ENCODE results near the gene ALKAL2. TPM values are rescaled to one million over a fixed set of nuclear protein-coding genes. Genes with fewer than 3 reads are reported as not detected.

ALKAL2 gene
- total RNA-seq, 2 experiments from 2014 or later, result not detected

- ATAC-seq (ENCODE audit: poor library complexity), result no peak
- no peak overlapping the region for H3K27ac ChIP-seq (ENCODE audit: low read depth in 1 of 2, low read length in 2 of 2)
- peaks cover 23% of the 10 kb centered on the region for H3K36me3 Mint-ChIP-seq (ENCODE audit: low read depth)
- ChIA-PET CTCF (interaction anchor here (0.9 kb wide), 1 partner anchor 11 kb away, joined by 3 read pairs; no protein-coding TSS in a partner anchor), POLR2A (no interaction called here)
- peaks cover 7% of the 10 kb centered on the region for H3K9me3 Mint-ChIP-seq
- no peaks in the 10 kb centered on the region for H3K4me1 ChIP-seq (ENCODE audit: insufficient read depth, low read length)
- DNase-seq, result no peak
- TF ChIP-seq CTCF (IDR thresholded peaks at IDR 0.05), result no peak
- no peaks in the 10 kb centered on the region for H3K27me3 ChIP-seq (ENCODE audit: control insufficient read depth in 1 of 2, insufficient read depth in 2 of 2, low read length in 2 of 2)
- peaks cover 6% of the 10 kb centered on the region for H3K4me1 Mint-ChIP-seq (ENCODE audit: low read depth)
- no peaks in the 10 kb centered on the region for H3K36me3 ChIP-seq (ENCODE audit: insufficient read depth, low read length)
- H3K9me3 ChIP-seq (ENCODE audit: control insufficient read depth in 1 of 2, insufficient read depth in 1 of 2, low read length in 2 of 2), result peaks cover 0 to 5% of the 10 kb centered on the region in 2 experiments
- H3K4me3 ChIP-seq (ENCODE audit: low read length), result no peak overlapping the region
- no peak overlapping the region for H3K27ac Mint-ChIP-seq
- no peak overlapping the region for H3K4me3 Mint-ChIP-seq
- intact Hi-C loops (cut with DNase I, micrococcal nuclease), result no loop called here
- H3K27me3 Mint-ChIP-seq, result no peaks in the 10 kb centered on the region
These were observed 30.5 kb downstream of the ALKAL2 start for GRCh38 chr2:257429-257828.

GRCh38 chr2:256094-256493 is 31.8 kb downstream of the ALKAL2 start:
- peaks cover 33% of the 10 kb centered on the region for H3K36me3 Mint-ChIP-seq (ENCODE audit: low read depth)
- no peaks in the 10 kb centered on the region for H3K27me3 Mint-ChIP-seq
- H3K4me1 Mint-ChIP-seq (ENCODE audit: low read depth), result no peaks in the 10 kb centered on the region
- intact Hi-C loops (cut with DNase I, micrococcal nuclease), result no loop called here
- no peak overlapping the region for H3K27ac Mint-ChIP-seq
- ChIA-PET POLR2A (no interaction called here), CTCF (no interaction called here)
- H3K4me3 ChIP-seq (ENCODE audit: low read length), result no peak overlapping the region
- no peaks in the 10 kb centered on the region for H3K27me3 ChIP-seq (ENCODE audit: control insufficient read depth in 1 of 2, insufficient read depth in 2 of 2, low read length in 2 of 2)
- no peak for ATAC-seq (ENCODE audit: poor library complexity)
- no peak overlapping the region for H3K27ac ChIP-seq (ENCODE audit: low read depth in 1 of 2, low read length in 2 of 2)
- no peak for TF ChIP-seq CTCF (IDR thresholded peaks at IDR 0.05)
- no peaks in the 10 kb centered on the region for H3K4me1 ChIP-seq (ENCODE audit: insufficient read depth, low read length)
- peaks cover 7% of the 10 kb centered on the region for H3K9me3 Mint-ChIP-seq
- DNase-seq, result no peak
- no peaks in the 10 kb centered on the region for H3K36me3 ChIP-seq (ENCODE audit: insufficient read depth, low read length)
- no peak overlapping the region for H3K4me3 Mint-ChIP-seq
- H3K9me3 ChIP-seq (ENCODE audit: control insufficient read depth in 1 of 2, insufficient read depth in 1 of 2, low read length in 2 of 2), result peaks cover 0 to 5% of the 10 kb centered on the region in 2 experiments

GRCh38 chr2:255195-255594 is 32.7 kb downstream of the ALKAL2 start:
- Histone ChIP-seq H3K4me1 (ENCODE audit: insufficient read depth, low read length) (no peaks in the 10 kb centered on the region), H3K4me3 (ENCODE audit: low read length) (no peak overlapping the region), H3K9me3 (ENCODE audit: control insufficient read depth in 1 of 2, insufficient read depth in 1 of 2, low read length in 2 of 2) (peaks cover 0 to 5% of the 10 kb centered on the region in 2 experiments), H3K36me3 (ENCODE audit: insufficient read depth, low read length) (no peaks in the 10 kb centered on the region), H3K27ac (ENCODE audit: low read depth in 1 of 2, low read length in 2 of 2) (no peak overlapping the region), H3K27me3 (ENCODE audit: control insufficient read depth in 1 of 2, insufficient read depth in 2 of 2, low read length in 2 of 2) (no peaks in the 10 kb centered on the region)
- H3K9me3 Mint-ChIP-seq, result peaks cover 7% of the 10 kb centered on the region
- ATAC-seq (ENCODE audit: poor library complexity) (no peak), DNase-seq (no peak)
- TF ChIP-seq CTCF (IDR thresholded peaks at IDR 0.05), result no peak
- ChIA-PET POLR2A (no interaction called here), CTCF (no interaction called here)
- no peak overlapping the region for H3K27ac Mint-ChIP-seq
- no peaks in the 10 kb centered on the region for H3K27me3 Mint-ChIP-seq
- H3K4me3 Mint-ChIP-seq, result no peak overlapping the region
- intact Hi-C loops (cut with DNase I, micrococcal nuclease), result no loop called here
- H3K4me1 Mint-ChIP-seq (ENCODE audit: low read depth), result no peaks in the 10 kb centered on the region
- peaks cover 27% of the 10 kb centered on the region for H3K36me3 Mint-ChIP-seq (ENCODE audit: low read depth)

Data from CD4-positive, alpha-beta T cell (primary cell).